Astrocyte of the hippocampus (primary cell): Measurements from ENCODE around the gene FBXW4.
"Not testable (repeated sequence)": the region's sequence is repeated elsewhere in the genome, so short reads cannot be mapped to it uniquely, and the experiment has no call there.

Source experiments
- DNase-seq: peaks from one replicate; pipeline ENCODE4 v3.0.0; 2011; ENCODE audit warnings: low read depth, low spot score

The FBXW4 gene

DNA sequence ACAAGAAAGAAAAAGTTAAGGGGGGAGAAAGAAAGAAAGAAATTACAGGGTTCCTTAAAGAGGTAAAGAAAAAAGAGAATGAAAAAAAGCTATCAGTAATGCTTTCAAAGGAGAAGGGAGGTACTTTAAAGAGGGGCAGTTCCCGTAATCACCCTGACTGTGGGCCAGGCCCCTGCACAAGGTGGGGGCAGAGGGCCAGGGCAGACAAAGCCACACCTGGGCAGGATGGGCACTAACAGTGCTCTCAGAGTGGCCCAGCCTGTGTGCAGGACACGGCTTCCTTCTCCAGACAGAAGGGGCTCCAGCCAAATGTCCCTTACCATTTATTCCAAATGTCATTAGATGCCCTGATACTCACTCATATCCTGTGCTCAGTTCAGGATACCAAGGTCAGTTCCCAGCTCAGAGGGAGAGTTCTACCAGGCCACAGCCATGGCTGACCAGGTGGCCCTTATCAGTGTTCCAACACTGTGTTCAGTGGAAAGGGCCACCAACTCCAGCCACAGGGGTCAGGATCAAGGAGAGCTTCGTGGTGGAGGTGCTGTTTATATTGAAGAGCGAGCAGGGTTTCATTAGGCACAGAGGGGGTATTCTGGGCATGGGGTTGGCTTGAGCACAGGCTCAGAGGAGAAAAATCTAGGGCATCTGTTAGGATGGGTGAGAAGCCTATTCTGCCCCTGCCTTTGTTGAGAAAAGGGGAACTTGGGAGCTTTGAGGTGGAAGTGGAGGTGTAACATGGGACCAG lies 77.0 kb downstream of the FBXW4 start:
- no peak for DNase-seq

GRCh38 chr10:101617102-101617823 lies 77.7 kb downstream of the FBXW4 start:
- DNase-seq, result no peak

- DNase-seq, result no peak
Observed at GRCh38 chr10:101616415-101617101, 78.4 kb downstream of the FBXW4 start.

DNA sequence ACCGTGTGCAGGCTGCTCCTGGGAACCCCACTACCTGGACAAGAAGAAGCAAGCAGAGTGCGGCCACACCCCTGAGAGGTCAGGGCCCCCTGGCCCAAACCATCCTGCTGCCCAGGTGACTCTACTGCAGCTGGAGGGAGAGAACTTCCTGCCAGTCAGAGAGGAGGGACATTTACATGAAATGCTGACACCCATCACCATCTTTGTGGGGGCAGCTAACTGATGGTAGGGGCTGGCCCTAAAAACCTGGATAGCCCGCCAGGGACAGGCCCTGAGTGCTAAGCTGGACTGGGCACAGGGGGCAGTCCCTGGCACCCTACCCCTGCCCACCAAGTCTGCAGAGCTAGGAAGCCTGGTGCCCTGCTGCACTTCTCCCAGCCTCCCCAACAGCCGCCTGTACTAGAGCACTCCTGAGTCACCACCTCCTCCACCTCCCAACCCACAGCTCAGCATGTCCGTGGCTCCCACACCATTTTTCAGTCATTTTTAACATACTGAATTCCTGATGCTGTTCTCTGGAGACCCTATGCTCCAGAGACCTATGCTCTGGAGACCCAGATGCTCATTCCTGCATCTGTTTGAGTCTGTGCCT lies 79.3 kb downstream of the FBXW4 start:
- DNase-seq, result no peak

DNA sequence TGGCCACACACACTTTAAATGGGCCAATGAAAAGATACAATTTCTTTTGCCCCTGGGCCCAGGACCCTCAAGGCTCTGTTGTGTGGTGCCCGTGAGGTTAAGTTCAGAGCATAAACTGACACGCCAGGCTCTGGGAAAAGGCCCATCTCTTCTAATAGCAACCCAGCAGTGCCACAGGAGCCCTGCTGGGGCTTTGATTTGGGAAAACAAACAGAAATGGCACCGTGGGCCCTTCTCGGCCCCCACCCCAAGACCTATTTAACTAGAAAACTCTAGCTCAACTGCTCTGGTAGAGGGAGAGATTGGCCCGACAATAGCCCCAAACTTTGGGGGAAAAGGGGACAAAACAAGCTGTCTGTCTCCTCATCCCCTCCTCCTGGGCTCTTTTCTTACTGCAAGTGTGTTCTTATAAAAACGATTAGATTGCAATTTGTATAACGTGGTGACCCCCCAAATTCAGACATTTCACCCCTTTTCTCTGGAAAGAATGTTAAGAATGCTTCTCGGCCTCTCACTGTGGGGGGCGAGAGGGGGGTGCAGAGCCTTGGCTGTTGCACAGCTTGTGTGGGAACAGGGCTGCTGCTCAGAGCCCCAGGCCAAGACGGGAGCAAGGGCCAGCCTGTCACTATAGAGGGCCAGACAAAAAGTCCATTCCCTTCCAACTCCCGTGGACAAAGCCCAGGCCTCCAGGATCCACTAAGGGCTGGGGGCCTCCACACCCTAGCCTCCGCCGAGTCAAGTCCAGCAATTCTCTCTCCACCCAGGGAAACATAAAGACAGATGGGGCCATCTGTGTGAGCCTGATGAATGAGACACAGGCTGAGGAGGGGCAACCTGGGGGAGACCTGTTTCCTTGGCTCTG lies 80.1 kb downstream of the FBXW4 start:
- no peak for DNase-seq

- no peak for DNase-seq
Observed at GRCh38 chr10:101613646-101614045, 81.3 kb downstream of the FBXW4 start.

GRCh38 chr10:101612872-101613271 lies 82.1 kb downstream of the FBXW4 start:
- no peak for DNase-seq

DNA sequence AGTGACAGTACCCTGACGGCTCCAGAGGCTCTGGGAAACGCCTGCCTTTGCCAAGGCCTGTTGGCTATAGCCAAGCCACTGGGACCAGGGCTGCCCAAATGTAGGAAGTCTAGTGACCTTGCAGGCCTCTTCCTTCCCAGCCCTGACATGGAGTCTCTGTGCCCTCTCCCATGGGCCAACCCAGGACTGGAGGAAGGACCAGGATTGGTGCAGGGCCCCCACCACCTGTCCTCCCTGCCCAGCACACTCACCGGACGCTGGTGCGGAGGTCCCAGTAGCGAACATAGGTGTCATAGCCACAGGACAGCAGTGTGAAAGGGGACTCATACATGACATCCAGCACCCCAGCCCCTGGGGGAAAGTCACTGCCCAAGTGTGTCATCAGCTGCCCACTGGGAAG lies 82.9 kb downstream of the FBXW4 start:
- DNase-seq, result no peak

DNA sequence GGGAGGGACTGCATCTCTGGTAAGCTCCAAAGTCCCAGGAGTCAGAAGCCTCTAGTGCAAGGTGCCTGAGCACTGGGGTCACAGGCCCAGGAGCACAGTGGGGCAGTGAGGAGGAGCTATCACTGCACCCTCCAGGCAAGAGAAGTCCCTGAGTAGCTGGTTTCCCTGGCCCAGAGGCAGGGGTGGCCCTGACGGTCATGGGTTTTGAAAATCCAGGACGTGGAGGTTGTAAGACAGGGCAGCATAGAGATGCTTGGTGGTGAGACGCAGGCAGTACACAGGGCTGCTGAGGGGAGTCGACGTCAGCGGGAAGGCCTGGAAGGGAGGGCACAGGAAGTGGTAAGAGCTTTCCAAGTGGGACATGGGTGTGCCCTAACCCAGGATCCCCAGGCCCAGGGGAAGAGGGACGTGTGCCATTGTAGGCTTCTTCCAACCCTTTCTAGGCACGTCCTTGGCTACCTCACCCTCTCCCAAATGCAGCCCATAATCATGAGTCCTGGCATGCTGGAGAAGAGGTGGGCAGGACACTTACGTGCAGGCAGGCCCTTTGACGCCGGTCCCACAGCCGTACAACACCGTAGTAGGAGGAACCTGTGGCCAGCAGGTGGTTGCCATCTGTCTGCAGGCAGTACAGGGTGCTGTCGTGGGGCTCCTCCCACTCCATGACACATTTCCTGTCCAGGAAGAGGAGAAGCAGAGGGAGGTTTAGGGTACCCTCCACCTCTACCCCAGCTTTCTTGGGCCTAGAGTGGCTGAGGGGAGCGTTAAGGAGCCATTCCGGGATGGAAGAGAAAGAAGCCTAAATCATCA lies 83.7 kb downstream of the FBXW4 start:
- DNase-seq, result no peak

DNA sequence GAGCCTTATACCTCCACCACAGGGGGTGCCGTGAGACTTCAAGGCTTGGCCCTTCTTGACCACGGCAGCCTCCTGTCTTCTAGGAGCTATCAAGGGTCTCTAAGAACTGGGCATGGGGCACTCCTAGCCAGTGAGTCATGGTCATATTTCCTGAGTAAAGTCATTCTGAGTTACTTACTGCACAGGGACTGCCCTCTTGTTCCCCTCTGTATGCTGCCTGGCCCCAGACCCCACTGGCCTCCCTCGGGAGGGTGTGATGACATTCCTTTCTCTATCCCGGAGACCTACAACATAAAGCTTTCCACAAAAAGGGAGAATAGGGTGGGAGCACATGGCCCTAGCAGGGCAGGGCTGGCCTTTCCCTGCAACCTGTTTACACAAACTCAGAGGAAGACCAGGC lies 85.5 kb downstream of the FBXW4 start:
- peak; percentile 55 for DNase-seq

DNA sequence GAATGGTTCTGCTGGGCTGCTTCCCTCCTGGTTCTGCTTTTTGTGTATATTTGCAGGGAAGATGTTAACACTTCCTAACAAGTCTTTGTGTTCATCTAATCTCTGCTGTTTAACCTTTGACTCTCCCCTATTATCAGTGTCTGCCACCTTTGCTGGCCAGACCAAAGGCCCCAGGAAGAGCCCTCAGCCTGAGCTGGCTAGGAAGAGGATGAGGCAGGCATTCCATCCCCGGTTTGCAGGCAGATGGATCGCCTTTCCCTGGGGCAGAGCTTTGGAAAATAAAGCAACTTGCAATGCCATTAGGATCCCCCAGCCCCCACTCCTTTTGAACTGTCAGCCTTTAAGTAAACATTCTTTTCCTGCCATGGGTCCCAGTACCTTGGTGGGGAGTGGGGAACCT lies 87.8 kb downstream of the FBXW4 start:
- DNase-seq, result no peak

GRCh38 chr10:101602761-101603398 lies 92.1 kb downstream of the FBXW4 start:
- DNase-seq, result peak; percentile 76

DNA sequence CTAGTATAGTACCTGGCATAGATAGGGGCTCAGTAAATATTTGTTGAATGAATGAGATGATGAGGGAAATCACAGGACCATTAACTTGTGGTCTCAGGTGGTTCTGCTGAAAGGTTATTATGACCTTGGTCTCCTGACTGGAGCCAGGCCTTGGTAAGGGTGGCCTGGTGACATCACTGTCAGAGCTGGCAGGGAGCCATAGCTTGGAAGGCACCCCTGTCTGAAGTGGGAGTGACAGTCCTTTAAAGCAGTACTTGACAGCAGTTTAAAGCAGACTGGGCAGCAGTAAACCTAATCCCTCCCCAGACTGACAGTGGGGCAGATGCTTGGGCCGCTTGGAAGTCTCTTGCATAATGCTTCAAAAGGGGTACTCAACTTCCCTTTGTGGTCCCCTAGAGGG lies 93.4 kb downstream of the FBXW4 start:
- no peak for DNase-seq

- no peak for DNase-seq
Observed at GRCh38 chr10:101597091-101597900, 97.7 kb downstream of the FBXW4 start.

- DNase-seq, result no peak
Observed at GRCh38 chr10:101595591-101596433, 99.2 kb downstream of the FBXW4 start.

DNA sequence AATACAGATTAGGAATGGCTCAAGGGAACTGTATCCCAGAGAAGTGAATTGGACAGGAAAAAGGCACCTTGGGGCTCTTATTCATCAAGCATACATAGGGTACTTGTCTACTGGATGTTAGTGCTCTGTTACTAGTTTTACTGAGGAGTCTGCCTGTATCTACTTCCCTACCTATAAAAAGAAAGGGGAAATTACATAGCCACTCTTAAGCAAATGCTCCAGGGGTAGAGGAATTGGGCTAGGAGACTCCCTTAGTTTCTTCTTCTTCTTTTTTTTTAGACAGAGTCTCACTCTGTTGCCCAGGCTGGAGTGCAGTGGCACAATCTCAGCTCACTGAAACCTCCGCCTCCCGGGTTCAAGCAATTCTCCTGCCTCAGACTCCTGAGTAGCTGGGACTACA lies 101.6 kb downstream of the FBXW4 start:
- DNase-seq, result not testable (repeated sequence)

- peak; percentile 64 for DNase-seq
Observed at GRCh38 chr10:101588879-101589278, 106.1 kb downstream of the FBXW4 start.
